DMS79 (cell line): ENCODE data around the gene SCUBE1.

Source experiments
- DNase-seq: peaks from one replicate; lab custom pipeline; 2025; lab: John Stamatoyannopoulos, UW

Gene SCUBE1

GRCh38 chr22:43257549-43257948 lies 85.6 kb downstream of the SCUBE1 start:
- no peak for DNase-seq

DNA sequence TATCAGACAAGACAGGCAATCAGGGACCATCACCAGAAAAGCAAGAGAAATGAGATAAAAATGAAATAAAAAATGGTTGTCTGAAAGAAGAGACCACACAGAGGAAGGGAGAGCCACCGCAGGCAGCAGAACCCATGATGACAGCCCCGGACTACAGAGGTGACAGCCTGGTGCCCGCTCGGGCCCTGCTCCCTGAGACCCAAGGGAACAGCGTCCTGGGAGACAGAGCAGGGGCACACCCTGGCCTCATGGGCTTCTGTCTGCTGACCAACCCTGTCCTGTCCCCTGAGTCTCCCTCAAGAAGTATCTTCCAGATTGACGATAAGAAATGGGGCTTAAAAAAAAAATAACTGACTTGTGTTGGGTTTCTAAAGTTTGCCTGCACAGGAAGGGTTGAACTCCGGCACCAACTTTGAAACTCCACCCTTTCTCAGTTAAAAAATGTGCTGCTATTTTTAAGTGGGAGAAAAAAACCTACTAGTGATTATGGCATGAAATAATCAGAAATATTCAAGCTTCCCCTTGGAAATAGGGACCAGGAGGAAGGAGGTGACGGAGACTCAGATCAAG lies 86.1 kb downstream of the SCUBE1 start:
- no peak for DNase-seq

GRCh38 chr22:43256569-43256968 lies 86.6 kb downstream of the SCUBE1 start:
- DNase-seq, result no peak

DNA sequence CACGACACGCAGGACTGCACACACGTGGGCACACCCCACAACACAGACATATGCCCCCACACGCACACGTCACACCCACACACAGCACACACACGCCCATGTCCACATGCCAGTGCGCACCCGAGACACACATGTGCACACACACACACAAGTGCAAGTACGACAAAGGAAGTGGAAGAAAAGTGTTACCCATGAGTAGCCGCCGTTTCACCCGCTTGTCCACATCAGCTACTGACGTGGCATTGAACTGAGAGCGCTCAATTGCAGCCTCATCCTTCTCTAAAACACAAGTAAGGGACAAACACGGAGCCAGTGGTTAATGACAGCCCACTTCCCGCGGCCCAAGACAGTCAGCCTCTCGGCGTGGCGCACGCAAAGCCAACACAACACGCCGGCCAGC lies 87.9 kb downstream of the SCUBE1 start:
- no peak for DNase-seq

DNA sequence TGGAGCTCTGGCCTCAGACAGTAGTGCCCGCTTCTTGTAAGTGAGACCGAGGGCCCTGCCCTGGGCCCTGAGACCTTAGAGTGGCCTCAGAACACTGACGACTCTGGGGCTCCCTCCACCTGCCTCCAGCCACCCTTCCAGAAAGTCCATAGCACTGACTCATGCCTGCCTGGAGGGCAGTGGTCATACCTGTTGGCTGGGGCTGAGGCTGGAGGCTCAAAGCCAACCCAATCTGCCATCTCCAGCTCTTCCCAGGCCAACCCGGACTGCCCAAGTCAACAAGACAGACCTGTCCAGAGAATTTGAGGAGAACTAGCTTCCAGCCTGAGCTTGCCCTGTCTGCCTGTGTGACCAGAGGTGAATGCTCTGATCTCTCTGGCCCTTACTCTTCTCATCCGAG lies 89.3 kb downstream of the SCUBE1 start:
- DNase-seq, result no peak

DNA sequence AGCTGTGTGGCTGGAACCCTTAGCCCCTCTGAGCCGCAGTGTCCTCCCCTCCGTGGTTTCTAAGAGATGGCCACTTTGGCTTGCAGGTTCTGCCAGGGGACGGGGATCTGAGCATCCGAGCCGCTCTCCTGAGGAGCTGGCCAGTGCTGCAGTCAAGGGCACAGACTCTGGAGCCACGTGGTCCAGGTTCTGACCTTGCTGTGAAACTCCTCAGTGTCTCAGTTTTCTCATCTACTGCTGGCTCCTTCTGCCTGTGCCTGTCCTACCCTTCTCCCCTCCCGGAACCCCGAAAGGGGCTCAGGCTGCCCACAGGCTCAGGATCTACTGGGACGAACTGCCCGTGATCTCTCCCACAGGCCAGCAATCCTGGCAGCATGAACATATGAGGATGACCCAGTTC lies 90.9 kb downstream of the SCUBE1 start:
- no peak for DNase-seq

DNA sequence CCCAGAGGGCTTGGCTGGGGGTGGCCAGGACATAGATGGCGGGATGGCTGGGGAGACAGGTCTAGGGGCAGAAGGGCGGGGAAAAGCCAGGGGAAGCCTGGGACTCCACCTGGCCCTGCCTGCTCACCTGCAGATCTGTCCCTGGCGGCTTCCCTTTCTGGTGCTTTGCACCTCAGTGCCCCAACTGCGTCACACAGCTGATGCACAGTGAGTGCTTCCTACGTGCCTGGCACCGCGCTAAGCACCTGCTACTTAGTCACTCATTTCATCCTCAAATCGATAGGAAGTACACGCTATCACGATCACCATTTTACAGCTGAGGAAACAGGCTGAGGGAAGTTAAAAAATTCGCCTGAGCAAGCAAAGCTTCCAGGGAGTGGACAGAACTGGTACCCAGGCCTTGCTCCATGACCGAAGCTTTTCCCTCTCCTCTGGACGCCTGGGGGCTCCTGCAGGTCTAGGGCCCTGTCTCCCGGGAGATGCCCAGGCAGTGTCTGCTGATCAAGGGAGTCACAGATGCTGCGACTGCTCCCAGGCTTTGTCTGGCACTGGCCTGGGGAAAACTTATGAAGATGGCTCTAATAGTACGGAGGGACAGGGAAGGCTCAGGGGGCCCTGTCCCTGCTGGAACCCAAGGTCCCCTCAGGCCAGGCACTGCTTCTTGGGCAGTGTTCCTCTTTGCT lies 93.2 kb downstream of the SCUBE1 start:
- no peak for DNase-seq

GRCh38 chr22:43247546-43248260 lies 95.5 kb downstream of the SCUBE1 start:
- no peak for DNase-seq

GRCh38 chr22:43246188-43246587 lies 97.0 kb downstream of the SCUBE1 start:
- DNase-seq, result no peak

DNA sequence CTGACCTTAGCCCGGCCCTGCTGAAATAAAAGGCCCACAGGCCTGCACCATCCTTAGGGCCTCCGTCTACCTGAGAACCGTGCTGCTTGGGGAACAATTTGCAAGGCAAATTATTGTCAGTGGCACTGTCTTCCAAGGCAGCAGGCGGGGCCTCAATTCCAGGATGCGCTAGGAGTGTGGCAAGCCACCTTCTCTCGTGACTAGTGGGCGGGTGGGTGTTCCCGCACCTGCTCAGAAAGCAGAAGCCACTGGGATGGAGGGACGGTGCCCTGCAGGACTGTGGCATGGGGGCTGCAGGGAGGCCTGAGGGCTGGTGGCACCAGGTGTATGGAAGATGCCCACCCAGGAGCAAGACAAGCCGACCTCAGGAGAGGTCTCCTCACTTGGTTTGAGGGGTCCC lies 97.5 kb downstream of the SCUBE1 start:
- no peak for DNase-seq

- no peak for DNase-seq
Observed at GRCh38 chr22:43244803-43245527, 98.2 kb downstream of the SCUBE1 start.

DNA sequence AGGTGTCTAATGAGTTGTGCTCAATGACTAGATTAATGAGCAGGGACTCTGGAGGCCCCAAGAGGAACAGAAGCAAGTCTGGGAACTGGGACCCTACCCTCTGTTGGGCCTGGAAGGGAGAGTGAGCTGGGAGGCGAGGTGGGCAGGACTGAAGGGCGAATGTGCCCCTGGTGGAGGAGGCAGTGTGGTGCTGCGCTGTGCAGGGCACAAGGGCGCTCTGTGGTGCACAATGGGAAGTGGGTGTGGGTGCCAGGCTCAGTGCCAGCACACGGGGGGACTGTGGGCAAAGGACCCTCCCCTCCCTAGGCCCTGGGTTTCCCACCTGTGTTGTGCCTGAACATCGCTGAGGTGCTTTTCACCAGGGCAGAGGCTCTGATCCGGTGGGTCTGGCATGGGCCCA lies 98.8 kb downstream of the SCUBE1 start:
- DNase-seq, result no peak

- no peak for DNase-seq
Observed at GRCh38 chr22:43243324-43243723, 99.8 kb downstream of the SCUBE1 start.

DNA sequence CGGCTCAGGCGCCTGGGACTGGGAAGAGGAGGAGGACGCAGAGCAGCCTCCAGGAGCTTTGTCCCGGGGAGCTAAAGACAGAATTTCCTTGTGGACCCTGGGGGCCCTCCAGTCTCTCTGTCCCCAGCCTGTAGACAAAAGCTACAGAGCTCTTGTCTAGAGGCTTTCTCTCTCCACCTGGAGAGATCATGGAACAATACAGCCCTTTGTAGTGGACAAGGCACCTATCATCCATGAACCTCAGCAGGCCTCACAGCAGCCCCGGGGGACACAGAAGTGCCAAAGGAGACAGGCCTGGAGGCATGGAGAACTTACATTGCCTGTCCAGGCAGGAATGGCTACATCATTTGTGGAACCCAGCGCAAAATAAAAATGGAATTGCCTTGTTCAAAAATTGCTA lies 100.5 kb downstream of the SCUBE1 start:
- no peak for DNase-seq

GRCh38 chr22:43241699-43242386 lies 101.3 kb downstream of the SCUBE1 start:
- no peak for DNase-seq

DNA sequence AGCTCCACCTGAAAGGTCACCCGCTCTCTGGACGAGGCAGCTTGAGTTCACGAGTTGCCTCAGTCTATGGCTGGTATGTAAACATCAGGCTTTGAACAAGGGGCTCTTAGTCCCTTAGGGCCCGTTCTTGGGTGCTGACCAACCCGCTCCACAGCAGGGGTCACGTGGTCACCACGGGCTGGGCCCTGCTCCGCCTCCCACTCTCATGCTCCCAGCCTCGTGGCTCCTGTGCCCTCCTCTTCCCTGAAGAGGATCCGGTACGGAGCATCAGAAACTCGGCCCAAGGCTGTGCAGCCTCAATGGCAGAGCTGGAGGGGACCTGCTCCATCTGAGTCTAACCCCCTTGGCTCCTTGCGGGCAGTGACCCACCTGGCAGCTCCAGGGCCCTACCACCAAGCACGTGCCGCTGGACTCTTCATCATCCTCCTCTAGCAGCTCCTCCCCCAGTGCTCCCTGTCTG lies 102.0 kb downstream of the SCUBE1 start:
- no peak for DNase-seq

DNA sequence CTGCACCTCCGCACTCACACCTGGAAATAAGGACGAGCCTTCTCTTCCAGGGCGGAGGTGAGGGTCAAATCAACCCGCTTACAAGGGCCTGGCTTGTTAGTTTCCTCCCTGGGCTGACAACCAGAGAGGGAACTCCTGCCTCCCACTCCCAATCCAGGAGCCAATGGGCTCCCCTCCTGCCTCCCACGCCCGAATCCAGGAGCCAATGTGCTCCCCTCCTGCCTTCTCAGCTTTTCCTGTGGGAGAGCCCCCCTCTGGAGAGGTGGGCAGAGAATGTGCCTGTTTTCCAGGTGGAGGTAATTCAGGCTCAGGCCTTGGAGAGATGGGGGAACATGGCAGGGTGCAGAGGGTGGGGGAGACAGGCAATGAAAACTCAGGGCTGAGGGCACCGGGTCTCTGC lies 102.6 kb downstream of the SCUBE1 start:
- DNase-seq, result no peak

- DNase-seq, result no peak
Observed at GRCh38 chr22:43239956-43240355, 103.2 kb downstream of the SCUBE1 start.

GRCh38 chr22:43239193-43239780 lies 103.9 kb downstream of the SCUBE1 start:
- no peak for DNase-seq

- no peak for DNase-seq
Observed at GRCh38 chr22:43238526-43239006, 104.6 kb downstream of the SCUBE1 start.

- DNase-seq, result no peak
Observed at GRCh38 chr22:43237280-43237679, 105.9 kb downstream of the SCUBE1 start.
